Lower lobe of right lung (tissue), 2 donors: ENCODE results near the gene TPMT. TPM values are rescaled to one million over a fixed set of nuclear protein-coding genes. Genes with fewer than 3 reads are reported as not detected.

Source experiments
- ATAC-seq, 2 donors: fragments of 200-7000 bp; cut with Tn5 transposase; one replicate each; pipeline ENCODE4 v1.9.1; 2020 to 2022; ENCODE audit warnings: mild to moderate bottlenecking in 2 of 2, moderate library complexity in 2 of 2
- DNase-seq: peaks from one replicate; pipeline ENCODE4 v3.0.0-alpha.2; 2020
- H3K27ac ChIP-seq: fragments of 200-600 bp; one replicate; pipeline ENCODE4 v1.8.0; 2022
- H3K27me3 ChIP-seq: fragments of 200-600 bp; one replicate; pipeline ENCODE4 v1.8.0; 2022; ENCODE audit warnings: low read depth
- H3K36me3 ChIP-seq: fragments of 200-600 bp; one replicate; pipeline ENCODE4 v1.8.0; 2022; ENCODE audit warnings: mild to moderate bottlenecking
- H3K4me1 ChIP-seq: fragments of 200-600 bp; one replicate; pipeline ENCODE4 v1.8.0; 2022
- H3K4me3 ChIP-seq: fragments of 200-600 bp; one replicate; pipeline ENCODE4 v1.8.0; 2022; ENCODE audit warnings: mild to moderate bottlenecking
- H3K9me3 ChIP-seq: fragments of 200-600 bp; one replicate; pipeline ENCODE4 v1.8.0; 2022
- intact Hi-C: fragments of 100-400 bp; cut with DNase I; formaldehyde crosslinking; loops from one replicate; pipeline ENCODE4 v1.11.0; 2022
- total RNA-seq: library from RNA; stranded (reverse); fragmentation: NEBNext Ultra II Directional; extraction: Animal tissue kit (Norgen Biotek cat#: 25700); gene quantifications from one replicate; pipeline ENCODE4 v1.2.1, GENCODE V29; 2021
- TF ChIP-seq, protein P1 (sequence below): fragments of 200-600 bp; IDR thresholded peaks from one replicate; pipeline ENCODE4 v1.8.0; 2022; ENCODE audit warnings: antibody characterized with exemption, mild to moderate bottlenecking
- donor health status: DM: no; HTN: yes; CAD: no; lungs with severe emphysema.

Gene TPMT
- total RNA-seq, 1 donor from 2014 or later = 14.0 TPM

DNA sequence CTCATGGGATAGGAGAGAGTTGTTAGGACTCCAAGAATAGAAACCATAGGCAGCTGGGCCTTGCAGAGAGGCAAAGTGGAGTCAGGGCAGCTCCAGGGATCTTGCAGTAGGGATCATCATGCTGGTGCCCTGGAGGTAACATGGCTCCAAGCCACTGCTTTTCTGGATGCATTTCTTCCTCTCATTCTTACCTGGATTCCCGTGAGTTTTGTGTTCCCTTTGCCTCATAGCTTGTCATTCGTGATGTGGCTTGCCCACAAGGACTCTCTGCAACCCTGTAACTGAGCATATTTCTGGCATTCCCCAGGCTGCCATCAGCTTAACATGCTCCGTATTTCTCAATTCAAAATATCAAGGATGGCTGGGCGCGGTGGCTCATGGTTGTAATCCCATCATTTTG is 37.7 kb downstream of the TPMT start:
- intact Hi-C loops = no loop called here
- TF ChIP-seq, protein P1, sequence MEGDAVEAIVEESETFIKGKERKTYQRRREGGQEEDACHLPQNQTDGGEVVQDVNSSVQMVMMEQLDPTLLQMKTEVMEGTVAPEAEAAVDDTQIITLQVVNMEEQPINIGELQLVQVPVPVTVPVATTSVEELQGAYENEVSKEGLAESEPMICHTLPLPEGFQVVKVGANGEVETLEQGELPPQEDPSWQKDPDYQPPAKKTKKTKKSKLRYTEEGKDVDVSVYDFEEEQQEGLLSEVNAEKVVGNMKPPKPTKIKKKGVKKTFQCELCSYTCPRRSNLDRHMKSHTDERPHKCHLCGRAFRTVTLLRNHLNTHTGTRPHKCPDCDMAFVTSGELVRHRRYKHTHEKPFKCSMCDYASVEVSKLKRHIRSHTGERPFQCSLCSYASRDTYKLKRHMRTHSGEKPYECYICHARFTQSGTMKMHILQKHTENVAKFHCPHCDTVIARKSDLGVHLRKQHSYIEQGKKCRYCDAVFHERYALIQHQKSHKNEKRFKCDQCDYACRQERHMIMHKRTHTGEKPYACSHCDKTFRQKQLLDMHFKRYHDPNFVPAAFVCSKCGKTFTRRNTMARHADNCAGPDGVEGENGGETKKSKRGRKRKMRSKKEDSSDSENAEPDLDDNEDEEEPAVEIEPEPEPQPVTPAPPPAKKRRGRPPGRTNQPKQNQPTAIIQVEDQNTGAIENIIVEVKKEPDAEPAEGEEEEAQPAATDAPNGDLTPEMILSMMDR = no peak
- Histone ChIP-seq H3K27ac (no peak overlapping the region), H3K4me1 (peaks cover 7% of the 10 kb centered on the region), H3K4me3 (no peak overlapping the region), H3K9me3 (no peaks in the 10 kb centered on the region), H3K36me3 (no peaks in the 10 kb centered on the region), H3K27me3 (no peaks in the 10 kb centered on the region)
- DNase-seq = no peak
- no peak for ATAC-seq

- H3K27me3 ChIP-seq = no peaks in the 10 kb centered on the region
- ATAC-seq (no peak), DNase-seq (no peak)
- H3K4me3 ChIP-seq = no peak overlapping the region
- H3K36me3 ChIP-seq = no peaks in the 10 kb centered on the region
- no peaks in the 10 kb centered on the region for H3K9me3 ChIP-seq
- TF ChIP-seq, protein P1 = no peak
- intact Hi-C loops = no loop called here
- no peaks in the 10 kb centered on the region for H3K4me1 ChIP-seq
- H3K27ac ChIP-seq = no peak overlapping the region
Observed at GRCh38 chr6:18115356-18115755, 39.5 kb downstream of the TPMT start.

DNA sequence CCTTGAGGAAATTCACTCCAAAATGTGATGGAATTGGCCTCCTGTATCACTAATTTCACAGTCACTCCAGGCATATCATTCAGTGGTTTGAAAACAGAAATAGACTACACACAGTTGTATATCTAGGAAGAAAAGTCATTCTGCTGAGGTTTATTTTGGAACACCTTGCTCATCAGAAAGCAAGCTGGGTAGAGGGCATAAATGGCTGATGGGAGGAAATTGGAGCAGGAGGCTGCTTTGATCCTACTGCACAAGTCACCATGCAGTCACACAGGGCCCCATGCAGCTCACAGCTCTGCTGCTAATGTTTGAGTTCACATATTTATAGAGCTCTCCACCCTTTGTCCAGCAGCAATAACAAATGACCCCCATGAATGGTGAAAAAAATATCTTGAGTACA is 44.7 kb downstream of the TPMT start:
- no peaks in the 10 kb centered on the region for H3K4me1 ChIP-seq
- intact Hi-C loops = no loop called here

DNA sequence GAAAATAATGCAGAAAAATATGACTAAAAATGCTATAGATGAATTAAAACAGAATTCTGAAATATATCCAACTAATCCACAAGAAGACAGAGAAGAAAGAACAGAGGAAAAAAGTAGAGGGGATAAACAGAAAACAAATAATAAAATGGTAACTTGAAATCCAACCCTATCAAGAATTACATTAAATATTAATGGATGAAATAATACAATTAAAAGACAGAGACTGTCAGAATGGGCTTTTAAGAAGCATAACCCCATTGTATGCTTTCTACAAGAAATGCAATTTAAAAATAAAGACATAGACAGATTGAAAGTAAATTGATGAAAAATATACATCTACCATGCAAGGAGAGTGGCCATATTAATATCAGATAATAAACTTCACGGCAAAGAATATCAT is 47.8 kb downstream of the TPMT start:
- H3K27me3 ChIP-seq = no peaks in the 10 kb centered on the region
- TF ChIP-seq, protein P1 = no peak
- intact Hi-C loops = no loop called here
- H3K4me1 ChIP-seq = no peaks in the 10 kb centered on the region
- peaks cover 10% of the 10 kb centered on the region for H3K9me3 ChIP-seq
- H3K36me3 ChIP-seq = no peaks in the 10 kb centered on the region
- no peak for ATAC-seq
- no peak for DNase-seq
- no peak overlapping the region for H3K4me3 ChIP-seq
- H3K27ac ChIP-seq = no peak overlapping the region

More for the DNA sequence above, 44.7 kb downstream of the TPMT start:
- TF ChIP-seq, protein P1 = no peak
- DNase-seq (no peak), ATAC-seq (no peak)
- no peaks in the 10 kb centered on the region for H3K36me3 ChIP-seq
- H3K27ac ChIP-seq = no peak overlapping the region
- H3K9me3 ChIP-seq = peaks cover 10% of the 10 kb centered on the region
- H3K4me3 ChIP-seq = no peak overlapping the region
- no peaks in the 10 kb centered on the region for H3K27me3 ChIP-seq

DNA sequence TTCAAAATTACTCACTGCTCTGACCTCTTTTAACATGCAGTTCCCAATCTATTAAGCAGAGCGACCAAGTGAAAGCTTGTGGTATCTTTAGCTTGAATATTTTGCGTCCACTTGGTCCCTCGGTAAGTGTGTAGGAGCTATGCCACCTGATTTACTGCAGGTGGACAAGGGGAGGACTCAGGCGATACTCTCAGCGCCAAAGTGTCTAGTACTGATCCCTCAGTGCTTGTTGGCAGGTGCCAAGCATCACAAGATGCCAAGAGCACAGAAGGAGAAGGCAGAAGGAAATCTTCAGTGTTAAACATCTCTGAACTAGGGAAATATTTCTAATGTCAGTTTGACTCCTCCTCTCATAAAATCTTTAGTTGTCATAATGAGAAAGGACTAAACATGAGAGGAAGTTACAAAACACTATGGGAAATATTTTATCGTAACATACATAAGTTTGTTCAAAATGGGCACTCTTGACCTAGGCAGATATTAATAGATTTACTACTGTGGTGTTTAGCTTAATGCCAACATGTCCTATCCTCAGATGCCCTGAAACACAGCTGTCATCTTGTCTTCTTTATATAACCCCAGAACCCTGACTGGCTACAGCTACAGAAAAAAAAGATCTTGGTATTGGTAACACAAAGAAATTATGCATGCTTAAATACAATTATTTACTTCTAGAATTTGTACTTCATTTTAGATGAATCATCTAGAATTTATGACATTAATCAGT is 51.9 kb downstream of the TPMT start:
- DNase-seq (no peak), ATAC-seq (no peak)
- H3K27ac ChIP-seq = no peak overlapping the region
- H3K4me3 ChIP-seq = no peak overlapping the region
- no peaks in the 10 kb centered on the region for H3K4me1 ChIP-seq
- TF ChIP-seq, protein P1 = no peak
- H3K27me3 ChIP-seq = no peaks in the 10 kb centered on the region
- H3K36me3 ChIP-seq = no peaks in the 10 kb centered on the region
- intact Hi-C loops = no loop called here
- peaks cover 10% of the 10 kb centered on the region for H3K9me3 ChIP-seq
